Smooth muscle cell of the pulmonary artery (primary cell): Measurements from ENCODE around the gene CNTD1. TPM values are rescaled to one million over a fixed set of nuclear protein-coding genes. Genes with fewer than 3 reads are reported as not detected.

Source experiments
- total RNA-seq: library from RNA; depleted of rRNA; stranded (reverse); fragments of >200 nt; gene quantifications from 2 replicates; pipeline ENCODE4 v1.2.3, GENCODE V29; 2014

Gene CNTD1
- 0.07 and 0.36 TPM in 2 replicates for total RNA-seq

GRCh38 chr17:42798383-42799380, at the start of gene CNTD1, which contains the start of gene COA3:
CNTD1 (plus strand) TSS chr17:42798861; CDS start chr17:42799068, 207 bp downstream.
COA3 (minus strand) TSS chr17:42798704; CDS start chr17:42798681, 23 bp downstream.

DNA sequence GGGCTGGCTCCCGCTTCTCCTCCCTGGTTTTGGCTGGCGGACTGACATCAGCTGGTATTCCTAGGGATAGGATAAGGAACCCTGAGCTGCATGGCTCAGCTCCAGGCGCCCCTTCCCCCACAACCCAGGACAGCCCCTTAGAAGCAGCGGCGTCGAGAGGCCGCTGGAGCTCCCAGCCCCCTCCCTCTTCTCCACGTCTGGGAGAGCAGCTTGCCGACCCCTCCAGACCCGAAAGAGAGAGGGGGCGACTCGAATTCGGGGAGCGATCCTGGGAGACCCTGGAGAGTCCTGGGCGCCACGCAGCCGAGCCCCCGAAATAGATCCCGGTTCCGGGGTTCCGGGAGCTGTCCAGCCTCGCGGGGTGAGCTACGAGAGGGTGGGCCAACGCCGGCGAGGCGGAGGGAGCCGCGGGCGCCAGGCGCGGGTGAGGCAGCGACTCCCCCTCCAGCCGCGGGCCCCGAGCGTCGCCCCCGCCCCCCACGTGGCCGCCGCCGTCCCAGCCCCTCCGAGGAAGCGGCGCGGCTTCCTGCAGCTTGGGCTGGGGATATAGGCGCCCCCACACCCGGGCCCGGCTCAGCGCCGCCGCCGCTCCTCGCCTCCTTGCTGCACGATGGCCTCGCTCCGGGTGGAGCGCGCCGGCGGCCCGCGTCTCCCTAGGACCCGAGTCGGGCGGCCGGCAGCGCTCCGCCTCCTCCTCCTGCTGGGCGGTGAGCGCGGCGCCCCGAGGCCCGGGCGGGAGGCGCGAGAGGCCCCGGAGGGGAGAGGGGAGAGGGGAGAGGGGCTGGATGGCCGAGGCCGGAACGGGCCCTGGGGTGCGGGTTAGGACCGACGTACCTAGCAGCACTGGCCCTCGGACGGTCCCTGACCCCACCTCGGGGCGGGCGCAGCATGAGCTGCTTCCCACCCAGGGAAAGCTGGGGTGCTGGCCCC, 37.7 kb upstream of the CNTD1 start, which contains the start of gene RAMP2:
RAMP2 (plus strand) TSS at position 576 of the 930 bp plus-strand sequence; CDS start at position 611, 35 bp downstream.

DNA sequence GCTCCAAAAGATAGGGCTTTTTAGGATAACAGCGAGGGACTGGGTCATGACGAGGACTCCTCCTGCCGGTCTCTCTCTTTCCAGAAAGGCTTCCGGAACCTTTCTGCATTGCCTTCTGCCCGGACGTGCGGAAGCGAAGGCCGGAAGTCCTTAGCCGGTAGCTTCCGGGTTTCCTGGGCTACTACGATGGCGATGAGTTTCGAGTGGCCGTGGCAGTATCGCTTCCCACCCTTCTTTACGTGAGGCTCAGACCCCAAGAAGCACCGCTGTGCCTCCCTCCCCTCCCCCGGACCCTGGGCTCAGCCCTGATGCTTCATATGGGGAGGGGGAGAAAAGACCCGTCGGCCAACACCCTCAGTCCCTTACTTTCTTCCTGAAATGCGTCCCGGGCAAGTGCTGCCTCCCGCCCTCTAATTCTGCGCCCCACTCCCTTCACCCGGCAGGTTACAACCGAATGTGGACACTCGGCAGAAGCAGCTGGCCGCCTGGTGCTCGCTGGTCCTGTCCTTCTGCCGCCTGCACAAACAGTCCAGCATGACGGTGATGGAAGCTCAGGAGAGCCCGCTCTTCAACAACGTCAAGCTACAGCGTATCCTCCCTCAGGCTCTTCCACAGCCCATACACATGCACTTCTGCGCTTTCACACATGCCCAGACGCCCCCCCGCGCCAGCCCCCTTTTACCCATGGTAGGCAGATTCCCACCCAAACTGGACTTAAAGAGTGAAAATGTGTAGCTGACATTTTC, 25.2 kb upstream of the CNTD1 start, which contains the start of gene VPS25:
VPS25 (plus strand) TSS at position 160 of the 746 bp plus-strand sequence; CDS start at position 187, 27 bp downstream.

GRCh38 chr17:42779936-42780850, 18.5 kb upstream of the CNTD1 start, which contains the start of gene WNK4:
WNK4 (plus strand) TSS chr17:42780610; CDS start chr17:42780699, 89 bp downstream.

DNA sequence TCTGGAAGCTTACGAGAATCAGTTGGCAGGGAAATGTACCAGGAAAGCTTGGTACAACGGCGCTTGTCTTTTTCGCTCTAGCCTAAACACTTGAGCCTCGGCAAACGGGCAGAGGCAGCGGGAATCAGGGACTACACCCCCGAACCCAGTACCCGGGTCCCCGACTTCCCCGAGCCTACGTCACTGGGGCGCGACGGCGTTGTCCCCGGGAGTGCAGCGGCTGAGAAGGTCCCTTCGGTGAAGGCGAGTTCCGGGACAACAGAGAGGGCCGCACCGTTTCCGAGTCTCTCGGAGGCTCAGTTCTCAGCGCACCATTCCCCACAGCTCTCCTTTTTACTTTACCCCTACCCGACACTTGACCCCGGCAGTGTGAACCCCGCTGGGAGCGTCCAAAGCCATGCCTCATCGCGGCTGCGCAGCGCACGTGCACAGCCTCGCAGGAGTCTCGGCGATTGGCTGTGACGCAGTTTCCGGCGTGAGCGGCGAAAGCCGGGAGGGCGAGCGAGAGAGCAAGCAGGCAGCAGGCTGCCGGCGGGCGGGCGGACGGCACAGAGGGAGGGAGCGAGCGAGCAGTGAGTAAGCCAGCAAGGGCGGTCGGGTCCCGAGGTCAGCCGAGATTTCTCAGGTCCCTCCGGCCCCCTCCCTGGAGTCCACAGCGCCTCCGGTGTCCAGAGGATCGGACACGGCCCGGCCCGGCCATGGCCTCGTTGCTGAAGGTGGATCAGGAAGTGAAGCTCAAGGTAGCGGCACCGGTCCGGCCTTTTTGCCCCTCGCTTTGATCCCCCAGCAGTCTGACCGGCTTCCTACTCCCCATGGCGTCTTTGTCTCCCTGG, 34.5 kb downstream of the CNTD1 start, which contains the start of gene PSME3:
PSME3 (plus strand) TSS at position 464 of the 833 bp plus-strand sequence; CDS start at position 699, 235 bp downstream.

DNA sequence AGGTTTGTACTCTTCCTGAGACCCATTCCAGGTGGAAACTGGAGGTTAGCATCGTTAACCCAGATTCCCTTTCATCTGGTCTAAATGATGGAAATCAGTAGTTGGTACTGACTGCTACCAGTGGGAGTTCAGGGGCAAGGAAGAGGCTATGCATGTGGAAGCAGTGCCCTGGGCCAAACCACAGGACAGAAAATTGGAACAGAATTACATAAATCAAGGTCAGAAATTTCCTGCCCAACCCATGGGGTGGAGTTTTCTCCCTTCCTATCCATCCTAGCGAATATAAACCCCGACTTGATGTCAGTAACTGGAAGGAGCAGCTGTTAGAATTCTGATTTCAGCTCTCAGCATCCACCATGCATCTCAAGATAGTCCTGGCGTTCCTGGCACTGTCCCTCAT, 45.6 kb downstream of the CNTD1 start, which contains the start of gene AOC2:
AOC2 (plus strand) TSS at position 310 of the 400 bp plus-strand sequence; CDS start at position 357, 47 bp downstream.

DNA sequence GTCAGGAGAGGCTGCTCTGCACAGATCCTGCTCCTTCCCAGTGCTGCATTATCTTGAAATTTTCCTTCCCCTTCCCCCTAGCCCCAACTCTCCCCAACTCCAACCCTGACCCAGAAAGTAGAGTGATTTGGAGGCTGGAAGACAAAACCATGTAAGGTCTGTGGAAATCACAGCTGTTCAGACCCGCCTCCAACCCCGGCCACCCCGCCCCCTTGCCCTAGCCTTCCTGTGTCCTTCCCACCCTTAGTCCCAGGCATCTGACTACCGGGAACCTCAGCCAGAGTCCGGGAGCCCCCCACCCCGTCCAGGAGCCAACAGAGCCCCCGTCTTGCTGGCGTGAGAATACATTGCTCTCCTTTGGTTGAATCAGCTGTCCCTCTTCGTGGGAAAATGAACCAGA, 52.3 kb downstream of the CNTD1 start, which contains the start of gene AOC3:
AOC3 (plus strand) TSS at position 246 of the 400 bp plus-strand sequence; CDS start at position 391, 145 bp downstream.

Other genes with a start within 250 kb of the CNTD1 start
- gene HSD17B1, start 245.9 kb upstream of the CNTD1 start, total RNA-seq = 2.0 and 5.7 TPM in 2 replicates
- 24.2 and 31.5 TPM in 2 replicates for gene COASY, start 236.7 kb upstream of the CNTD1 start, total RNA-seq
- gene MLX, start 231.8 kb upstream of the CNTD1 start, total RNA-seq = 37.1 and 42.2 TPM in 2 replicates
- 3.7 and 4.3 TPM in 2 replicates for gene PSMC3IP, start 221.1 kb upstream of the CNTD1 start, total RNA-seq
- 58.5 and 62.9 TPM in 2 replicates for gene RETREG3, start 189.5 kb upstream of the CNTD1 start, total RNA-seq
- gene TUBG1, start 189.2 kb upstream of the CNTD1 start, total RNA-seq = 23.8 and 37.4 TPM in 2 replicates
- gene TUBG2, start 139.6 kb upstream of the CNTD1 start, total RNA-seq = 12.0 and 15.6 TPM in 2 replicates
- gene PLEKHH3, start 121.9 kb upstream of the CNTD1 start, total RNA-seq = 16.9 and 23.8 TPM in 2 replicates
- 2.9 and 6.0 TPM in 2 replicates for gene CCR10, start 117.0 kb upstream of the CNTD1 start, total RNA-seq
- 57.2 and 112 TPM in 2 replicates for gene CNTNAP1, start 116.3 kb upstream of the CNTD1 start, total RNA-seq
- gene EZH1, start 53.8 kb upstream of the CNTD1 start, total RNA-seq = 20.6 and 21.3 TPM in 2 replicates
- 0.13 and 0.46 TPM in 2 replicates for gene RAMP2, start 37.6 kb upstream of the CNTD1 start, total RNA-seq
- gene VPS25, start 25.4 kb upstream of the CNTD1 start, total RNA-seq = 44.1 and 44.4 TPM in 2 replicates
- gene WNK4, start 18.3 kb upstream of the CNTD1 start, total RNA-seq = 0.20 and 0.79 TPM in 2 replicates
- 41.7 and 50.0 TPM in 2 replicates for gene COA3, start 157 bp upstream of the CNTD1 start, total RNA-seq
- 94.1 and 99.6 TPM in 2 replicates for gene BECN1, start 25.4 kb downstream of the CNTD1 start, total RNA-seq
- gene PSME3, start 34.5 kb downstream of the CNTD1 start, total RNA-seq = 60.6 and 62.2 TPM in 2 replicates
- 0.79 and 0.85 TPM in 2 replicates for gene AOC2, start 45.7 kb downstream of the CNTD1 start, total RNA-seq
- gene AOC3, start 52.3 kb downstream of the CNTD1 start, total RNA-seq = 1.3 and 5.9 TPM in 2 replicates
- gene G6PC1, start 101.9 kb downstream of the CNTD1 start, total RNA-seq = not detected in 2 replicates
- gene AARSD1, start 165.6 kb downstream of the CNTD1 start, total RNA-seq = 18.2 and 20.0 TPM in 2 replicates
- gene PTGES3L, start 181.2 kb downstream of the CNTD1 start, total RNA-seq = 0.07 and 0.23 TPM in 2 replicates
- 13.4 and 15.4 TPM in 2 replicates for gene RUNDC1, start 181.7 kb downstream of the CNTD1 start, total RNA-seq
- gene RPL27, start 199.6 kb downstream of the CNTD1 start, total RNA-seq = 364 and 471 TPM in 2 replicates
- gene IFI35, start 207.9 kb downstream of the CNTD1 start, total RNA-seq = 14.2 and 21.2 TPM in 2 replicates
- gene VAT1, start 223.5 kb downstream of the CNTD1 start, total RNA-seq = 136 and 240 TPM in 2 replicates
- 0.17 and 0.20 TPM in 2 replicates for gene RND2, start 226.4 kb downstream of the CNTD1 start, total RNA-seq